ENCODE measurements around the gene FAM120A. TPM values are rescaled to one million over a fixed set of nuclear protein-coding genes. Genes with fewer than 3 reads are reported as not detected.

Gene FAM120A, protein sequence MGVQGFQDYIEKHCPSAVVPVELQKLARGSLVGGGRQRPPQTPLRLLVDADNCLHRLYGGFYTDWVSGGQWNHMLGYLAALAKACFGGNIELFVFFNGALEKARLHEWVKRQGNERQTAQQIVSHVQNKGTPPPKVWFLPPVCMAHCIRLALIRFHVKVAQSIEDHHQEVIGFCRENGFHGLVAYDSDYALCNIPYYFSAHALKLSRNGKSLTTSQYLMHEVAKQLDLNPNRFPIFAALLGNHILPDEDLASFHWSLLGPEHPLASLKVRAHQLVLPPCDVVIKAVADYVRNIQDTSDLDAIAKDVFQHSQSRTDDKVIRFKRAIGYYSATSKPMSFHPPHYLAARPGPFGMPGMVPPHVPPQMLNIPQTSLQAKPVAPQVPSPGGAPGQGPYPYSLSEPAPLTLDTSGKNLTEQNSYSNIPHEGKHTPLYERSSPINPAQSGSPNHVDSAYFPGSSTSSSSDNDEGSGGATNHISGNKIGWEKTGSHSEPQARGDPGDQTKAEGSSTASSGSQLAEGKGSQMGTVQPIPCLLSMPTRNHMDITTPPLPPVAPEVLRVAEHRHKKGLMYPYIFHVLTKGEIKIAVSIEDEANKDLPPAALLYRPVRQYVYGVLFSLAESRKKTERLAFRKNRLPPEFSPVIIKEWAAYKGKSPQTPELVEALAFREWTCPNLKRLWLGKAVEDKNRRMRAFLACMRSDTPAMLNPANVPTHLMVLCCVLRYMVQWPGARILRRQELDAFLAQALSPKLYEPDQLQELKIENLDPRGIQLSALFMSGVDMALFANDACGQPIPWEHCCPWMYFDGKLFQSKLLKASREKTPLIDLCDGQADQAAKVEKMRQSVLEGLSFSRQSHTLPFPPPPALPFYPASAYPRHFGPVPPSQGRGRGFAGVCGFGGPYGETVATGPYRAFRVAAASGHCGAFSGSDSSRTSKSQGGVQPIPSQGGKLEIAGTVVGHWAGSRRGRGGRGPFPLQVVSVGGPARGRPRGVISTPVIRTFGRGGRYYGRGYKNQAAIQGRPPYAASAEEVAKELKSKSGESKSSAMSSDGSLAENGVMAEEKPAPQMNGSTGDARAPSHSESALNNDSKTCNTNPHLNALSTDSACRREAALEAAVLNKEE
- 100 to 1,000 TPM in 7 of 9 donors, 10 to 100 TPM in 2; 88.6 to 123 (median 113) TPM for total RNA-seq
- polyA plus RNA-seq, result 100 to 1,000 TPM in 1 of 2 donors, 10 to 100 TPM in 1; 37.9 to 118 TPM
- long read RNA-seq, donor 1, full-length matches to known transcripts, result 1 of 78 reads
- long read RNA-seq, donor 1, partial matches to known transcripts, result 71 of 78 reads
- long read RNA-seq, donor 1, other reads (novel, unspliced or antisense), result 6 of 78 reads
- long read RNA-seq, donor 2, full-length matches to known transcripts, result 6 of 105 reads
- long read RNA-seq, donor 2, partial matches to known transcripts, result 90 of 105 reads
- long read RNA-seq, donor 2, other reads (novel, unspliced or antisense), result 9 of 105 reads
- long read RNA-seq, donor 3, full-length matches to known transcripts, result 3 of 80 reads
- long read RNA-seq, donor 3, partial matches to known transcripts, result 71 of 80 reads
- long read RNA-seq, donor 3, other reads (novel, unspliced or antisense), result 6 of 80 reads

DNA sequence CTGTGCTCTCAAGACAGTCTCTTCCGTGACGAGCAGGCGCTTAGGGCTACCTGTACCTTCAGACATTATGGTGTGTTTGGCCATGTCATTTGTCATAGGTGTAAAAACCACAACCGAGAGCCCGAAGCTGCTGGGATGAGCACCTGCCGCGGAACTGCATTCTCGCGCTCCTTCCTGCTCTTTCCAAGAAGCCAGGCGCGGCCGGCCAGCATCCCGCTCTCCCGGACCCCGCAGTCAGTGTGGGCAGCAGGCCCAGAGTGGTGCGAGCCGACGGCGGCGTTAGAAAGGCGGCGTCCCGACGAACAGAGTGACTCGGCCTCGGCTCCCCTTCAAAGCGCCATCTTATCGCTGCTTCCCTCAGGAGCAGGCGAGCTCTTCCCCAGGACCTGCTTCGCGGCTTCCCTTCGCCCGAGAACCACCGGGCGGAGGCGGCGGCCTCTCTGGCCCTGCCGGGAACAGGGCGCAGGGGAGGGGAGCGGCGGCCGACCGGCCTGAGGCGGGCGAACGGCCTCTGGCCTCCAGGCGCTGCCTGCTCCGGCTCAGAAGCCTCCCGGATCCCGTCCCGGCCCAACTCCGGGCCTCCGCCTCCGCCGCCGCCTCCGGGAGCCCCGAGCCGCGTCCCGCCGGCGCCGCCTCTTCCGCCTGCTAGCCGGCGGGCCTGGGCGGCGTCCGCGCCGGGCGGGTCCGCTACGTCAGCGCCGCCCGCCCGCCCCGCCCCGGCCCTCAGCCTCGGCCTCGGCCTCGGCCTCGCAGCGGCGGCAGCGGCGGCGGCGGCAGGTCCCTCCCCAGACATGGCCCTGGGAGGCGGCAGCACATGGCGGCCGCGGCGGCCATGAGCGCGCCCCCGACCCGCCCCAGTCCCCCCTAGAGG, at the start of gene FAM120A:
TSS of gene FAM120A (plus strand) at position 741 of the 871 bp plus-strand sequence. CDS start 231 bp downstream, outside the sequence.
- Histone ChIP-seq H3K4me3 (peak within 1 kb of the TSS; percentile 74 to 99 (median 94)), H3K4me1 (peaks cover 0 to 45% (median 38%) of the 10 kb centered on the region in 12 donors), H3K9me3 (no peaks in the 10 kb centered on the region), H3K36me3 (peaks cover 0 to 40% (median 37%) of the 10 kb centered on the region in 9 donors), H3K27ac (peak within 1 kb of the TSS; percentile 91 to 99 (median 97)), H3K27me3 (no peaks in the 10 kb centered on the region)
- ATAC-seq (peak; percentile 11 to 86 (median 69)), DNase-seq (peak; percentile 77 to 89 (median 84))
- peak in 1 of 2 donors; percentile 93 for TF ChIP-seq POLR2A (IDR thresholded peaks at IDR 0.05)
- TF ChIP-seq, protein P1, sequence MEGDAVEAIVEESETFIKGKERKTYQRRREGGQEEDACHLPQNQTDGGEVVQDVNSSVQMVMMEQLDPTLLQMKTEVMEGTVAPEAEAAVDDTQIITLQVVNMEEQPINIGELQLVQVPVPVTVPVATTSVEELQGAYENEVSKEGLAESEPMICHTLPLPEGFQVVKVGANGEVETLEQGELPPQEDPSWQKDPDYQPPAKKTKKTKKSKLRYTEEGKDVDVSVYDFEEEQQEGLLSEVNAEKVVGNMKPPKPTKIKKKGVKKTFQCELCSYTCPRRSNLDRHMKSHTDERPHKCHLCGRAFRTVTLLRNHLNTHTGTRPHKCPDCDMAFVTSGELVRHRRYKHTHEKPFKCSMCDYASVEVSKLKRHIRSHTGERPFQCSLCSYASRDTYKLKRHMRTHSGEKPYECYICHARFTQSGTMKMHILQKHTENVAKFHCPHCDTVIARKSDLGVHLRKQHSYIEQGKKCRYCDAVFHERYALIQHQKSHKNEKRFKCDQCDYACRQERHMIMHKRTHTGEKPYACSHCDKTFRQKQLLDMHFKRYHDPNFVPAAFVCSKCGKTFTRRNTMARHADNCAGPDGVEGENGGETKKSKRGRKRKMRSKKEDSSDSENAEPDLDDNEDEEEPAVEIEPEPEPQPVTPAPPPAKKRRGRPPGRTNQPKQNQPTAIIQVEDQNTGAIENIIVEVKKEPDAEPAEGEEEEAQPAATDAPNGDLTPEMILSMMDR (IDR thresholded peaks at IDR 0.05), result no peak
- 0% methylated on average over 17 to 100 of the region's 100 CpGs for WGBS, 4 donors
- intact Hi-C loops (cut with DNase I), result loop anchor here in 9 of 10 donors (2.0 to 10.0 kb wide), 10 partner anchors 51 to 354 kb away; partner anchors contain the start of genes CARD19 (in 2 of the 9) and NINJ1 (in 1 of the 9)

DNA sequence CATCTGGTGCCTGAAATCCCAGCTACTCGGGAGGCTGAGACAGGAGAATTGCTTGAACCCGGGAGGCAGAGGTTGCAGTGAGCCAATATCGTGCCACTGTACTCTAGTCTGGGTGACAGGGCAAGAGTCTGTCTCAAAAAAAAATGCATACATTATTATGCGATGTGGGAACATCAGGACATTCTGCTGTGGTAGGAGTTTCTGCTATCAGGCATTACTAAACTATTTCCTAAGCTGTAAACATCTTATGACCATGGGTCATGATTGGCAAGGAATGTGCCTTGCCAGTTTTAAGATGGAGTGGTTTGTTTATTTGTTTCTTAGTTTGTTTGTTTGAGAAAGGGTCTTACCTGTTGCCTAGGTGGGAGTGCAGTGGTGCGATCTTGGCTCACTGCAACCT, 45.1 kb upstream of the FAM120A start:
- TF ChIP-seq, protein P1 (IDR thresholded peaks at IDR 0.05), result no peak
- TF ChIP-seq POLR2A (IDR thresholded peaks at IDR 0.05), result no peak
- intact Hi-C loops (cut with DNase I), result no loop called here
- 88 to 98% (median 94%) methylated on average over 5 of the region's 5 CpGs for WGBS, 4 donors
- no peak for DNase-seq
- H3K27ac ChIP-seq, result no peak overlapping the region
- no peaks in the 10 kb centered on the region for H3K9me3 ChIP-seq
- H3K4me3 ChIP-seq, result no peak overlapping the region
- H3K27me3 ChIP-seq, result peaks cover 0 to 6% (median 0%) of the 10 kb centered on the region in 9 donors
- ATAC-seq, result no peak
- H3K36me3 ChIP-seq, result no peaks in the 10 kb centered on the region
- H3K4me1 ChIP-seq, result no peaks in the 10 kb centered on the region

DNA sequence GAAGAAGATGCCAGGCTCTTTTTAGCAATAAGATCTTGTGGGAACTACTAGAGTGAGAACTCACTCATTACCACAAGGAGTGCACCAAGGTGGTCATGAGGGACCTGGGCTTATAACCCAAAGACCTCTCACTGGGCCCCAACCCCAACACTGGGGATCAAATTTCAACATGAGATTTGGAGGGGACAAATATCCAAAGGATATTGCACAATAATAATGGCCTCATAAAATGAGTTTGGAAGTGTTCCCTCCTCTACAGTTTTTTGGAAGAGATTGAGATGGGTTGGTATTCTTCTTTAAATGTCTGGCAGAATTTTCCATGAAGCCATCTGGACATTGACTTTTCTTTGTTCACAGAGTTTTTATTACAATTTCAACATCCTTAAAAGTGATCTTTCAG, 38.0 kb upstream of the FAM120A start:
- TF ChIP-seq, protein P1 (IDR thresholded peaks at IDR 0.05), result no peak
- TF ChIP-seq POLR2A (IDR thresholded peaks at IDR 0.05), result no peak
- Histone ChIP-seq H3K27me3 (peaks cover 0 to 2% (median 0%) of the 10 kb centered on the region in 9 donors), H3K4me3 (no peak overlapping the region), H3K4me1 (no peaks in the 10 kb centered on the region), H3K9me3 (peaks cover 0 to 21% (median 8%) of the 10 kb centered on the region in 12 donors), H3K36me3 (no peaks in the 10 kb centered on the region), H3K27ac (no peak overlapping the region)
- DNase-seq (no peak), ATAC-seq (no peak)
- intact Hi-C loops (cut with DNase I), result loop anchor here in 1 of 10 donors (10.0 kb wide), 1 partner anchor 561 kb away; no protein-coding TSS in a partner anchor
